ENCODE measurements around the gene TIE1.

Gene TIE1

GRCh38 chr1:43319766-43320165 lies 19.0 kb downstream of the TIE1 start:
- no peak for DNase-seq (ENCODE audit: low spot score)
- no peak for TF ChIP-seq CTCF (IDR thresholded peaks at IDR 0.05; ENCODE audit: extremely low read depth, insufficient read depth, missing control alignments)
- in situ Hi-C loops (cut with MboI; ENCODE audit: low pct_unique_long_range_greater_than_20kb, low sequenced_read_pairs, unreplicated experiment): no loop called here

- in situ Hi-C loops (cut with MboI; ENCODE audit: low pct_unique_long_range_greater_than_20kb, low sequenced_read_pairs, unreplicated experiment): no loop called here
- TF ChIP-seq CTCF (IDR thresholded peaks at IDR 0.05; ENCODE audit: extremely low read depth, insufficient read depth, missing control alignments): no peak
- no peak for DNase-seq (ENCODE audit: low spot score)
Measured at GRCh38 chr1:43321331-43321891, 20.6 kb downstream of the TIE1 start.

- no peak for DNase-seq (ENCODE audit: low spot score)
- in situ Hi-C loops (cut with MboI; ENCODE audit: low pct_unique_long_range_greater_than_20kb, low sequenced_read_pairs, unreplicated experiment): no loop called here
- no peak for TF ChIP-seq CTCF (IDR thresholded peaks at IDR 0.05; ENCODE audit: extremely low read depth, insufficient read depth, missing control alignments)
Measured at GRCh38 chr1:43322506-43322905, 21.7 kb downstream of the TIE1 start.

- in situ Hi-C loops (cut with MboI; ENCODE audit: low pct_unique_long_range_greater_than_20kb, low sequenced_read_pairs, unreplicated experiment): no loop called here
- no peak for DNase-seq (ENCODE audit: low spot score)
- no peak for TF ChIP-seq CTCF (IDR thresholded peaks at IDR 0.05; ENCODE audit: extremely low read depth, insufficient read depth, missing control alignments)
Measured at GRCh38 chr1:43324810-43325209, 24.0 kb downstream of the TIE1 start.

GRCh38 chr1:43325381-43325780 lies 24.6 kb downstream of the TIE1 start:
- in situ Hi-C loops (cut with MboI; ENCODE audit: low pct_unique_long_range_greater_than_20kb, low sequenced_read_pairs, unreplicated experiment): no loop called here
- DNase-seq (ENCODE audit: low spot score): no peak
- no peak for TF ChIP-seq CTCF (IDR thresholded peaks at IDR 0.05; ENCODE audit: extremely low read depth, insufficient read depth, missing control alignments)

- no peak for DNase-seq (ENCODE audit: low spot score)
- no peak for TF ChIP-seq CTCF (IDR thresholded peaks at IDR 0.05; ENCODE audit: extremely low read depth, insufficient read depth, missing control alignments)
- in situ Hi-C loops (cut with MboI; ENCODE audit: low pct_unique_long_range_greater_than_20kb, low sequenced_read_pairs, unreplicated experiment): no loop called here
Measured at GRCh38 chr1:43327549-43328292, 26.9 kb downstream of the TIE1 start.
